Adipocyte (in vitro differentiated cells): Measurements from ENCODE around the gene RBMS3.

Experiments used
- DNase-seq: peaks from one replicate; pipeline ENCODE4 v3.0.0-alpha.2; 2015; ENCODE audit warnings: low read depth
- H3K27me3 ChIP-seq: replicated peaks from 2 replicates; pipeline ENCODE4 v1.7.0; 2013; ENCODE audit warnings: mild to moderate bottlenecking, low read length, moderate library complexity; ENCODE audit not compliant: control insufficient read depth, insufficient read depth
- H3K36me3 ChIP-seq: 2 replicates; pipeline ENCODE4 v1.7.0; 2013; ENCODE audit warnings: low read length, mild to moderate bottlenecking, moderate library complexity; ENCODE audit not compliant: control insufficient read depth, insufficient read depth, severe bottlenecking
- H3K4me1 ChIP-seq: 2 replicates; pipeline ENCODE4 v1.7.0; 2013; ENCODE audit warnings: mild to moderate bottlenecking, low read length, moderate library complexity; ENCODE audit not compliant: control insufficient read depth, insufficient read depth
- H3K4me3 ChIP-seq: 2 replicates; pipeline ENCODE4 v1.7.0; 2013; ENCODE audit warnings: mild to moderate bottlenecking, low read length, moderate library complexity
- H3K9ac ChIP-seq: 2 replicates; pipeline ENCODE4 v1.7.0; 2013; ENCODE audit warnings: mild to moderate bottlenecking, low read length, moderate library complexity
- H3K9me3 ChIP-seq: 2 replicates; pipeline ENCODE4 v1.7.0; 2013; ENCODE audit warnings: mild to moderate bottlenecking, low read length, moderate library complexity; ENCODE audit not compliant: control insufficient read depth

Gene RBMS3

DNA sequence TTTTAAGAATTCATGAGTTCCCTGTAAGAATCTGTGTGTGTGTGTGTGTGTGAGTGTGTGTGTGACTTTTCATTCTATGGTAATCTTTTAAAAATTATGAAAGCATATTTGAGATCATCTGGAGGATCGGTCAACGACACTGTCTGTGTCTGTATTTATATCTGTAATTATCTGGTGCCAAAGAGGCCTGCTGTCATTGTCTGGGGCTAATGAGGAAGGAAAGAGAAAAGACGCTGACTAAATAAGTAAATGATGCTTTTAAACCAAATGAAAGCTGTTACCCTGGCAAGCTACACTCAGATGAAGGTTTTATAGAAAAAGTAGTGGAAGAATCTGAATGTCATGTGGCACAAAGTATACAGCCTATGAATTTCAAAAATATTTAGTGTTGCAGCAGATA is 439.8 kb downstream of the RBMS3 start:
- Histone ChIP-seq H3K36me3 (no peaks in the 10 kb centered on the region), H3K9me3 (no peaks in the 10 kb centered on the region), H3K9ac (no peak overlapping the region), H3K4me3 (no peak overlapping the region), H3K4me1 (no peaks in the 10 kb centered on the region), H3K27me3 (no peaks in the 10 kb centered on the region)
- no peak for DNase-seq

DNA sequence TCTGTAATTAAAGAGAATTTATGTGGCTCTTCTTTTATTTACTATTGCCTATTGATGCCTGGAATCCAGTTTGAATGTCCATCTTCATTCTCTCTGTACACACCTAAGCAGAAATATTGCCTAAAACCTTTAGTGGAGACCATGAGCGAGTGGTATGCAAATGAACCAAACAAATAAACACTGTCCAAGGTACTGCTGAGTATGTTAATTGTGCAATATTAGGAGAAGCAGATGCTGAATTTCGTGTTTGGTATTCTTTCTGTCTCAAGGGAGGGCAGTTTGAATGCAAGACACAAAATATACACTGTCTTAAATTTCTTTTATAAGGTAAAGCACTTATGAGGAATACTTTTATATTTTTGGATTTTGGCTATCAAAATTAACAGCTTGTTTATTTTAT is 440.9 kb downstream of the RBMS3 start:
- H3K4me1 ChIP-seq, result no peaks in the 10 kb centered on the region
- no peaks in the 10 kb centered on the region for H3K9me3 ChIP-seq
- no peaks in the 10 kb centered on the region for H3K36me3 ChIP-seq
- no peak overlapping the region for H3K4me3 ChIP-seq
- H3K27me3 ChIP-seq, result no peaks in the 10 kb centered on the region
- peak; percentile 35 for DNase-seq
- H3K9ac ChIP-seq, result no peak overlapping the region

DNA sequence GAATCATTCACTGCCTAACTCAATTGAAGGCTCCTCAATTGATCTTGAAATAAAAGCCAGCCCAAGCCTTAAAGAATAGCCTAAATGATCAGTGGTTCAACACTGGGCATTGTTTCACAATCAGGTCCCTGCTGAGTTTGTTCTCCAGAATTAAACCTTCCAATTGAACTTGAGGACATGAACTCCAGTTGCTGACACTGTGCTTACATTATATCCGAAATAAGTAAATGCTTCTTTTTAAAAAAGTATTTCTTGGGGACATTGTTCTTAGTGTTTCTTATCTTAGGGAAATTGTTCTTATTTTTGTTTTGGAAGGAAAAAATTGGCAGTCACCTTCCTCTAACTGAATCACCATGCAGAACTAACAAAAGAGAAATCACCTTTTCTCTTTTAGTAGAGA is 450.2 kb downstream of the RBMS3 start:
- H3K4me3 ChIP-seq, result no peak overlapping the region
- H3K9ac ChIP-seq, result no peak overlapping the region
- no peak for DNase-seq
- no peaks in the 10 kb centered on the region for H3K27me3 ChIP-seq
- H3K4me1 ChIP-seq, result no peaks in the 10 kb centered on the region
- H3K36me3 ChIP-seq, result no peaks in the 10 kb centered on the region
- no peaks in the 10 kb centered on the region for H3K9me3 ChIP-seq

DNA sequence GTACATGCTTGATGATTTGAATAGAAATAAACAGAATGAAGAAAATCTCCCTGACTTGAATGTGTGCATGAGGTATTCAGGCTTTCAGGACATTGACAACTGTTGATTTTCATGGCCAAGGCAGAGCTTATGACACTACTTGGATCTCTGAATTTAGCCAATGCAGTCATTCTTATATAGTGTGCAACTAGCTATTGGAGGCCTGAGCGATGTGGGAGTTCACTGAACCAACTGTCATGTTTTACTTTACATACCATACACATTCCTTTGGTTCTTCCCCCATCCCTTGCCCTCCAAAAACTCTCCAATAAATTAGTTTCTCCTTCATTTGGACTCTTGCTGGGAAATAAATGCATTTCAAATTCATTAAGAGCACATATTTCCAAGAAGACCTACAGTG is 460.4 kb downstream of the RBMS3 start:
- Histone ChIP-seq H3K4me1 (no peaks in the 10 kb centered on the region), H3K27me3 (no peaks in the 10 kb centered on the region), H3K36me3 (peaks cover 19% of the 10 kb centered on the region), H3K9me3 (no peaks in the 10 kb centered on the region), H3K9ac (no peak overlapping the region), H3K4me3 (no peak overlapping the region)
- no peak for DNase-seq

DNA sequence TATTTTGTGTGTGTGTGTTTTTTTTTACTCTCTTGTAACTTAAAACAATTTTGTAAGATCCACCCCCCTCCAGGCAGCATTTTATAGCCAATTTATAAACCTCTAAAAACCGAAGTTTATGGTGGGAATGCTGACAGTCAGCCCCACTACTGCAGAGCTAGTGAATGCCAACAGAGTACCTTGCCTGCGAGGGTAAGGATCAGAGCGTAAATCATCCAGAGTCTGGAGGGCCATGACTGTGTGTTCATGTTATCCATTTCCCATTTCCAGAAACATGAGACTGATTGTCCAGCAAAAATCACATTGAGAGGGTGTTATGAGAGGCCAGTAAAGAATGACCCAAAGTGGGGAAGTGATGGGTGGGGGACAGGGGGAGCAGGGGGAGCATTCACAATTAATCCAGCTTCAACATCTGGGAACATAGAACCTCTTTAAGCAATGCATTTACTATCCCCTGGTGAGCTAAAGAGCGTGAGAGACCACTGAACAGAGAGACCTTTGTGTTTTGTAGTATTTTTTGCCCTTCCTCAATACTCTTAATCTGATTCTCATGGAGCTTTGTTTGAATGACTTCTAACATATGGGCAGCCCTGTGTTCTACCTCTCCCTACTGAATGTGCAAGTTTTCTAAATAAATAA is 464.5 kb downstream of the RBMS3 start:
- no peaks in the 10 kb centered on the region for H3K9me3 ChIP-seq
- peaks cover 15% of the 10 kb centered on the region for H3K36me3 ChIP-seq
- no peak for DNase-seq
- no peak overlapping the region for H3K4me3 ChIP-seq
- no peaks in the 10 kb centered on the region for H3K4me1 ChIP-seq
- no peaks in the 10 kb centered on the region for H3K27me3 ChIP-seq
- no peak overlapping the region for H3K9ac ChIP-seq

DNA sequence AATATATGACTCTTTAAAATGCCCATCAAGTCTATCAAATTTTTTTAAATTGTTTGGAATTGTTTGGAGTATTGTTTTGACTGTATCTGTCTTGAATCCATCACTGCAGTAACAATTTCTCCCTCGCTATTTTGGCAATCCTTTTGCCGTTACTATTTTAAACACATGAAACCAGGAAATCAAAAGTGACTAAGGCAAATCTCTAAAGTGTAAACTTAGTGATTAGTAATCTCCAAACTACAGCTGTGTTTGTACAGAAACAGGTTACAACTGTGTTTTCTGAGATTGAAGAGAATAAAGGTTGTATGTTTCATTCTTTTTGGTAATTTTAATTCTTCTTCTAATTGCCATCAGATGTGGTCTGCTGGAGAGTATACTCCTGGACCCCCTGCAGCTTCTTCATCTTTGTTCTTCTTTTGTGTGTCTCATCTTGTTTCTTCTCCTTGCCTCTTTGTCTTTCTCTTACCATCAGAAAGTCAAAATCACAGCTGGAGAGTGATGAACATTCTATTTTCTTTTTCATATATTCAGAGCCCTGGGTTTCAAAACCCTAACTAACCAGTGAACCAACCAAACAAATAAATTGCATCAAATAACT is 465.4 kb downstream of the RBMS3 start:
- no peak for DNase-seq
- H3K27me3 ChIP-seq, result no peaks in the 10 kb centered on the region
- H3K4me3 ChIP-seq, result no peak overlapping the region
- no peaks in the 10 kb centered on the region for H3K9me3 ChIP-seq
- no peaks in the 10 kb centered on the region for H3K4me1 ChIP-seq
- no peak overlapping the region for H3K9ac ChIP-seq
- H3K36me3 ChIP-seq, result peaks cover 10% of the 10 kb centered on the region

DNA sequence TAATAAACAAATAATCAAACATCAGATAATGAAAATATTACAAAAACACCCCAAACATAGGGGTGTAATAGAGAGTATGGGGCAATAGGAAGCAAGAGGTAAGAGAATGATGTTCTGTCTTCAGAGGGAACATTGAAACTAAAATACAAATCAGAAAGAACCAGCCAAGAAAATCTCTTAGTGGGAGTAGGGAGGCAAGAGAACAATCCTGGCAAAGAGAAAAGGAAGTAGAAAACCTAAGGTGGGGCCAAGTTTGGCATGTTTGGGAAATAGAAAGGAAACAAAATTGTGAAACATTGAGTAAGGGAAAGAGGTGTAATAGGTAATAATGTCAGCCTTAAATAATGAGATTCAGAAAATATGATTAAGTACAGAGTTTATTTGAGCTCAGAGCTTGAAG is 467.1 kb downstream of the RBMS3 start:
- Histone ChIP-seq H3K9ac (no peak overlapping the region), H3K4me3 (no peak overlapping the region), H3K36me3 (no peaks in the 10 kb centered on the region), H3K4me1 (no peaks in the 10 kb centered on the region), H3K27me3 (no peaks in the 10 kb centered on the region), H3K9me3 (no peaks in the 10 kb centered on the region)
- DNase-seq, result no peak

DNA sequence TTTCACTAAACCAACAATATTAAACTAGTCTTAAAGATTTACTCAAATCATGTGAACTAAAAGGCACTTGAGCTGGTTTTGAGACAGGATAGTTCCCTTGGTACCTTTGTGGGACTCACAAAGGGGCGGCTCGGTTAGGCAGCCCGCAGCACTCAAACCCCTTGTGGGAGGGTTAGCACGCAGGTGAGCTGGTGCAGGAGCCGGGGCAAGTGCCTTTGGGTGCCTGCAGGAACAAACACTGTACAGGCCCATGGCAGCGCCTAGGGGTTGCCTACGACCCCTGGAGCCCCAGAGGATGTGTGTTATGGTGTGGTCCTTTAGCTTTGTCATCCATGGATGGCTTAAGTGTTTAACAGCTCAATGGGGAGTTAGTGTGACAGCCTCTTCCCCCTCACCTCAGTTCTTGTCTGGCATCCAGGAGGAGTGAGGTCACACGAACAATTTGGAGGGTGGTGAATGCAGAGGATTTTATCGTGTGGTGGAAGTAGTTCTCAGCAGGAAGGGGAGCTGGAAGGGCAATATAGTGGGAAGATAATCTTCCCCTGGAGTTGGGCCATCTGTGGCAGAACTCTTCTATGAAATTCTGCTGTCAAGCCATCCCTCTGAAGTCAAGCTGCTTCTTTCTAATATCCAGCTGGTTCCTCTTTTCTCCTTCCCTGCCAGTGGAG is 470.9 kb downstream of the RBMS3 start:
- DNase-seq, result no peak
- H3K4me1 ChIP-seq, result no peaks in the 10 kb centered on the region
- no peaks in the 10 kb centered on the region for H3K36me3 ChIP-seq
- no peak overlapping the region for H3K4me3 ChIP-seq
- no peaks in the 10 kb centered on the region for H3K9me3 ChIP-seq
- no peak overlapping the region for H3K9ac ChIP-seq
- no peaks in the 10 kb centered on the region for H3K27me3 ChIP-seq

DNA sequence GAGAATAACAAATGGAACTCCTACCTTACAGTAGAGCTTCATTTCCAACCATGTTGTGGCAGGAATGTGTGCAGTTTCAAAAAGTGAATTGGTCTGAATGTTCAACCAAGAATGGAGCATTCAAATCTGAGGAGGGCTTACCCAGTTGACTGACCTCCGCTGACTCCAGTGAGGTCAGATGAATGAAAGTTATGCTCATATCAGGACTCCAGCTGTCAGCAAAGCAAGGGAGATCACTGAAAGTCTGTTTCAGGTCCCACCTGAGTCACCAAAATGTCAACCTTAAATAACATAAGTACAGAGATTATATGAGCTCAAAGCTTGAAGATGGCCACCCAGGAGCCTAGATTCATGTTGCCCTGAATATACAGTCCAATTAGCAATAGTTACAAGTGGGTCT is 473.5 kb downstream of the RBMS3 start:
- no peaks in the 10 kb centered on the region for H3K27me3 ChIP-seq
- DNase-seq, result no peak
- peaks cover 25% of the 10 kb centered on the region for H3K4me1 ChIP-seq
- H3K9me3 ChIP-seq, result no peaks in the 10 kb centered on the region
- H3K36me3 ChIP-seq, result no peaks in the 10 kb centered on the region
- H3K9ac ChIP-seq, result no peak overlapping the region
- H3K4me3 ChIP-seq, result no peak overlapping the region

DNA sequence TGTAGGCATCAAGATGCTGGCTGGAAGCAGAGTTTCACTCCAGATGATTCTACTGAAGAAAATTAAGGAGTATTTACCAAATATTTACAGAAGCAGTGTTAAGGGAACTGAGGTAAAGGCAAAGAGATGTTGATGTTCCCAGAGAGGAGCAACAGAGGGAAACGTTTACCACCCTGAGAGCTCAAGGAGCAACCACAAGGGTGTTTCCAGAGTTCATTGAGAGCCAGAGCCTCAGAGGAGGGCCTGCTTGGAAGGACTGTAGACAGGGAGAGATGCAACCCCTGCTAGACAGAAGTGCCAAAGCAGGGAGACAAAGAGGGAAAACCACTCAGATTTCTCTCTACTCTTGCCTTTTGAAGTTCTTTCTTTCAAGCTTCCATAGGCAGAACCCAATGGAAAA is 474.5 kb downstream of the RBMS3 start:
- Histone ChIP-seq H3K27me3 (no peaks in the 10 kb centered on the region), H3K9ac (no peak overlapping the region), H3K4me3 (no peak overlapping the region), H3K9me3 (no peaks in the 10 kb centered on the region), H3K36me3 (no peaks in the 10 kb centered on the region), H3K4me1 (peaks cover 36% of the 10 kb centered on the region)
- DNase-seq, result no peak

DNA sequence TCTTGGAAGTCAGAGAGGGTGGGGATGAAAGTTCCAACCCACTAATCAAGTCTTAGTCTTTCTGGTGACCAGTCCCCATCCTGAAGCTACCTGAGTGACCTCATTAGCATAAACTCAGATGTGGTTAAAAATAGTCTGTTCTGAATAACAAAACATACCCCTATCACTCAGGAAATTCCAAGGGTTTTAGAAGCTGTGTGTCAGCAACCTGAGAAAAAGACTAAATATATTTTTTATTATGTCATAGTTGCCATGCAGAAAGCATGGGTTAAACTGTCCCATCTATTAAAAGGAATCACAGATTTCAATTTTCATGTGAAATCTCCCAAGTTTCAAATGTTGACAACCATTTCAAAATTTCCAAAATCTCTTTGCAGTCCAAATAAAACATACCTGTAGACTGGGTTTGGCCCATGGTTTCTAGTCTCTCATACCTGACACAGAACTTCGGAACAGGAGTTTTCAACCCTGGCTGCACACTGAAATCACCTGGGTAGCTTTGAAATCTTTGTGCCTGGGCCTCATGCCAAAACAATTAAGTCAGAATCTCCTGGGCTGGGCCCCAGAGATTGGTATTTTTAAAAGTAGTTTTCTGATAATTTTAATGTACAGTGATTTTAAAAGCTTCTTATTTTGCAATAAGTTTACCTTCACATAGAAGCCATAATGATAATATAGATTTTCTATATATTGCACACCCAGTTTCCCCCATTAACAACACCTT is 476.3 kb downstream of the RBMS3 start:
- H3K9ac ChIP-seq, result peak overlapping the region; percentile 79
- H3K4me3 ChIP-seq, result no peak overlapping the region
- no peaks in the 10 kb centered on the region for H3K27me3 ChIP-seq
- DNase-seq, result peak; percentile 27
- no peaks in the 10 kb centered on the region for H3K9me3 ChIP-seq
- H3K4me1 ChIP-seq, result peaks cover 37% of the 10 kb centered on the region
- no peaks in the 10 kb centered on the region for H3K36me3 ChIP-seq
